ENCODE measurements around the gene PRF1. TPM values are rescaled to one million over a fixed set of nuclear protein-coding genes. Genes with fewer than 3 reads are reported as not detected.

PRF1 gene
- total and polyA plus RNA-seq, 2 of the 13 experiments (the other 11 are each of a cell fraction or from before 2014, with no cell fraction given): 1.00 to 1.4 TPM

- TF ChIP-seq CREB1 (IDR thresholded peaks at IDR 0.05): no peak
- TF ChIP-seq CREB1 (CRISPR knock-in tag; IDR thresholded peaks at IDR 0.05): no peak
- TF ChIP-seq SMYD3 (CRISPR knock-in tag; IDR thresholded peaks at IDR 0.05): 0 out of 2 replicates have a peak, but pooled peaks have one; percentile 19
- TF ChIP-seq RORA (CRISPR knock-in tag; IDR thresholded peaks at IDR 0.05): no peak
- TF ChIP-seq CBX2 (IDR thresholded peaks at IDR 0.05; ENCODE audit: low read depth, low read length): no peak
- no peak for TF ChIP-seq CBX2 (CRISPR knock-in tag; IDR thresholded peaks at IDR 0.05; ENCODE audit: low read depth)
- TF ChIP-seq TAF15 (IDR thresholded peaks at IDR 0.05; ENCODE audit: low read depth, low read length, poor library complexity, severe bottlenecking): no peak
- no peak for TF ChIP-seq CAMTA2 (CRISPR knock-in tag; IDR thresholded peaks at IDR 0.05; ENCODE audit: borderline replicate concordance)
- no peak for TF ChIP-seq CBX1 (IDR thresholded peaks at IDR 0.05; ENCODE audit: low read depth)
- no peak for TF ChIP-seq ZNF251 (CRISPR knock-in tag; IDR thresholded peaks at IDR 0.05)
- no peak for TF ChIP-seq SMAD3 (CRISPR knock-in tag; IDR thresholded peaks at IDR 0.05)
- no peak for TF ChIP-seq JUNB (CRISPR knock-in tag; IDR thresholded peaks at IDR 0.05; ENCODE audit: borderline replicate concordance)
- no peak for TF ChIP-seq ZSCAN31 (CRISPR knock-in tag; IDR thresholded peaks at IDR 0.05; ENCODE audit: low read depth)
- peak; percentile 46 for TF ChIP-seq XRCC5 (optimal IDR thresholded peaks at IDR 0.05; ENCODE audit: low read length)
- no peak for TF ChIP-seq SMC3 (IDR thresholded peaks at IDR 0.05; ENCODE audit: low read length)
- TF ChIP-seq PTBP1 (IDR thresholded peaks at IDR 0.05; ENCODE audit: low read depth, low read length, poor library complexity, severe bottlenecking): no peak
- TF ChIP-seq ZNF205 (CRISPR knock-in tag; IDR thresholded peaks at IDR 0.05): no peak
- no peak for TF ChIP-seq U2AF2 (IDR thresholded peaks at IDR 0.05; ENCODE audit: low read depth, low read length)
- TF ChIP-seq HOMEZ (CRISPR knock-in tag; IDR thresholded peaks at IDR 0.05; ENCODE audit: low read depth): no peak
- no peak for TF ChIP-seq ZMAT5 (CRISPR knock-in tag; IDR thresholded peaks at IDR 0.05; ENCODE audit: borderline replicate concordance, low read depth)
- peak; percentile 43; the same call in 1 of the 2 replicates for TF ChIP-seq MEIS2 (CRISPR knock-in tag; IDR thresholded peaks at IDR 0.05)
- no peak for TF ChIP-seq ZNF781 (CRISPR knock-in tag; IDR thresholded peaks at IDR 0.05; ENCODE audit: borderline replicate concordance, not compliant biosample characterization)
- TF ChIP-seq ZNF850 (CRISPR knock-in tag; conservative IDR thresholded peaks at IDR 0.05): no peak
- no peak for TF ChIP-seq PAWR (CRISPR knock-in tag; IDR thresholded peaks at IDR 0.05; ENCODE audit: borderline replicate concordance)
- TF ChIP-seq HNF1B (CRISPR knock-in tag; IDR thresholded peaks at IDR 0.05): 0 out of 2 replicates have a peak, but pooled peaks have one; percentile 33
- TF ChIP-seq REPIN1 (CRISPR knock-in tag; IDR thresholded peaks at IDR 0.05; ENCODE audit: borderline replicate concordance, low read depth): 0 out of 2 replicates have a peak, but pooled peaks have one; percentile 22
- no peak for TF ChIP-seq CSRNP2 (CRISPR knock-in tag; conservative IDR thresholded peaks at IDR 0.05; ENCODE audit: low read depth)
Observed at GRCh38 chr10:70596110-70596798, 6.3 kb downstream of the PRF1 start (continued).
